ENCODE results near the gene KDM4C.

- no peak for TF ChIP-seq CTCF (IDR thresholded peaks at IDR 0.05; ENCODE audit: borderline replicate concordance, extremely low read depth, low read length, poor library complexity, severe bottlenecking)
- no peak for TF ChIP-seq EZH2 (IDR thresholded peaks at IDR 0.05; ENCODE audit: borderline replicate concordance, low read depth, low read length, severe bottlenecking)
These were observed 168.7 kb downstream of the KDM4C start for GRCh38 chr9:6926436-6926835.

Data from DND-41 (cell line).